HUES6 (cell line): Measurements from ENCODE around the gene FRMD4B.

Experiments used
- H3K27ac ChIP-seq: 2 replicates; pipeline ENCODE4 v1.7.0; 2013; ENCODE audit warnings: low read depth, mild to moderate bottlenecking, low read length, inconsistent platforms
- H3K27me3 ChIP-seq: 2 replicates; pipeline ENCODE4 v1.6.1; 2013; ENCODE audit warnings: low read length; ENCODE audit not compliant: control insufficient read depth, insufficient read depth
- H3K36me3 ChIP-seq: 2 replicates; pipeline ENCODE4 v1.6.1; 2013; ENCODE audit warnings: low read length; ENCODE audit not compliant: control insufficient read depth, insufficient read depth
- H3K4me1 ChIP-seq: 2 replicates; pipeline ENCODE4 v1.6.1; 2013; ENCODE audit warnings: low read length; ENCODE audit not compliant: control insufficient read depth, insufficient read depth
- H3K4me3 ChIP-seq: 2 replicates; pipeline ENCODE4 v1.5.1; 2013; ENCODE audit warnings: low read depth, low read length
- H3K9ac ChIP-seq: one replicate; pipeline ENCODE4 v1.6.1; 2013; ENCODE audit warnings: mild to moderate bottlenecking, low read length
- H3K9me3 ChIP-seq: 2 replicates; pipeline ENCODE4 v1.6.1; 2013; ENCODE audit warnings: low read depth, low read length; ENCODE audit not compliant: control insufficient read depth, insufficient read depth

The FRMD4B gene

DNA sequence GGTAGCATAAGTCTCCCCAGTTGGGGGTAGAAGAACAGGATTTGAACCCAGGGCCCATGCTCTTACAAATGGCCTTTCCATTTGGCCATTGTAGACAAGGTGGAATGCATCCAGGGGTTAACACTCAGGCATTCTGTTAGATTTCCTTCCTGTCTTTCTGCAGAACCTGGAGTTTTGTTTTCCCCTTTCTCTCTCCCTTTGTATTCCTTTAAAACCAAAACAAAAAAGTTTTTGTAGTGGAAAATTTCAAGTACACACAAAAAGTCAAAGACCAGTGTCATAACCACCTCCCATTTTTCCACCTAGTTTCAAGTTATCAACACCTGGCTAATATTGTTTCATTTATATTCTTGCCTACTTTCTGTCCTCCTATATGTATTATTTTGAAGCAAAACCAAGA, 26.0 kb downstream of the FRMD4B start:
- no peak overlapping the region for H3K27ac ChIP-seq
- H3K4me3 ChIP-seq = no peak overlapping the region
- H3K36me3 ChIP-seq = no peaks in the 10 kb centered on the region
- H3K9ac ChIP-seq = no peak overlapping the region
- no peaks in the 10 kb centered on the region for H3K27me3 ChIP-seq
- H3K9me3 ChIP-seq = peaks cover 3% of the 10 kb centered on the region; the same call in 1 of the 2 replicates
- no peaks in the 10 kb centered on the region for H3K4me1 ChIP-seq

GRCh38 chr3:69359339-69359893, 26.5 kb downstream of the FRMD4B start:
- no peak overlapping the region for H3K27ac ChIP-seq
- no peak overlapping the region for H3K9ac ChIP-seq
- H3K9me3 ChIP-seq = peaks cover 3% of the 10 kb centered on the region; the same call in 1 of the 2 replicates
- H3K4me1 ChIP-seq = no peaks in the 10 kb centered on the region
- H3K27me3 ChIP-seq = no peaks in the 10 kb centered on the region
- no peak overlapping the region for H3K4me3 ChIP-seq
- no peaks in the 10 kb centered on the region for H3K36me3 ChIP-seq

GRCh38 chr3:69357196-69357595, 28.7 kb downstream of the FRMD4B start:
- no peaks in the 10 kb centered on the region for H3K36me3 ChIP-seq
- no peak overlapping the region for H3K9ac ChIP-seq
- H3K27ac ChIP-seq = no peak overlapping the region
- no peaks in the 10 kb centered on the region for H3K27me3 ChIP-seq
- H3K9me3 ChIP-seq = peaks cover 3% of the 10 kb centered on the region; the same call in 1 of the 2 replicates
- no peak overlapping the region for H3K4me3 ChIP-seq
- no peaks in the 10 kb centered on the region for H3K4me1 ChIP-seq

DNA sequence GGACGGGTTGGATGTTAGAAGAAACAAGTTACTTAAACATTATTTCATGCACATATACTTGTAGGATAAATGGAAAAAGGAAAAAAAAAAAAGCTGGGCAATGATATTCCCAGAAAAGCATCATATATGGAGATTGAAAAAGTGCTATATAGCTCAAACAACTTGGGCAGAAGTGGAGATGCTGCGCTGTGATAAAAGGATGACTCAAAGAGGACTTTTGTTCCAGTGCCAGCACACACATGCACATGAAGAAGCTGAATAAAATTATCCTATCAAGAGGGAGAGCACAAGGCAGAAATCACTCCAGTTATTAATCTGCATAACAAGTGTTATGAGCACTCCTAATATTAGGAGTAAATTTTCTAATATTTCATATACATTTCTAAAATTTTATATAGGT, 30.9 kb downstream of the FRMD4B start:
- Histone ChIP-seq H3K27me3 (no peaks in the 10 kb centered on the region), H3K4me3 (no peak overlapping the region), H3K36me3 (no peaks in the 10 kb centered on the region), H3K4me1 (no peaks in the 10 kb centered on the region), H3K9me3 (peaks cover 3% of the 10 kb centered on the region; the same call in 1 of the 2 replicates), H3K27ac (no peak overlapping the region), H3K9ac (no peak overlapping the region)

- Histone ChIP-seq H3K9me3 (no peaks in the 10 kb centered on the region), H3K4me1 (no peaks in the 10 kb centered on the region), H3K27me3 (no peaks in the 10 kb centered on the region), H3K9ac (no peak overlapping the region), H3K27ac (no peak overlapping the region), H3K36me3 (no peaks in the 10 kb centered on the region), H3K4me3 (no peak overlapping the region)
Measured at GRCh38 chr3:69353503-69353902, 32.4 kb downstream of the FRMD4B start.

DNA sequence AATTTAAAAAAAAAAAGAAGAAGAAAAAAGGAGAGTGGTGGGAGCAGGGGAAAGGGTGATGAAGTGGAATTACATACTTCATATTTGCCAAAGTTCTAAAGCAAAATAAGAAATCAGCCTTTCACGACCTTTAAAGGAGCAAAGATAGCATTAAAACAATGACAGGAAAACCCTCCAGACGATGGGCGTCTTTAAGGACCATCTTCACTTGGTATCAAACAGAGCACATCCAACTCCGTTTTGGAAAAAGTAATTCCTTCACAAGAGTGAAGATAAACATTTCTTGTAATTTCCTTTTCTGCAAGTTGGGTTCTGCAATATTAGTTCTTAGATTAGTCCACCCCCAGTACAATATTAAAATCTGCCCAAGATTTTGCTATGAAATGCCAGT, 32.8 kb downstream of the FRMD4B start:
- no peak overlapping the region for H3K27ac ChIP-seq
- H3K36me3 ChIP-seq = no peaks in the 10 kb centered on the region
- no peak overlapping the region for H3K4me3 ChIP-seq
- no peaks in the 10 kb centered on the region for H3K4me1 ChIP-seq
- H3K27me3 ChIP-seq = no peaks in the 10 kb centered on the region
- no peaks in the 10 kb centered on the region for H3K9me3 ChIP-seq
- H3K9ac ChIP-seq = no peak overlapping the region

DNA sequence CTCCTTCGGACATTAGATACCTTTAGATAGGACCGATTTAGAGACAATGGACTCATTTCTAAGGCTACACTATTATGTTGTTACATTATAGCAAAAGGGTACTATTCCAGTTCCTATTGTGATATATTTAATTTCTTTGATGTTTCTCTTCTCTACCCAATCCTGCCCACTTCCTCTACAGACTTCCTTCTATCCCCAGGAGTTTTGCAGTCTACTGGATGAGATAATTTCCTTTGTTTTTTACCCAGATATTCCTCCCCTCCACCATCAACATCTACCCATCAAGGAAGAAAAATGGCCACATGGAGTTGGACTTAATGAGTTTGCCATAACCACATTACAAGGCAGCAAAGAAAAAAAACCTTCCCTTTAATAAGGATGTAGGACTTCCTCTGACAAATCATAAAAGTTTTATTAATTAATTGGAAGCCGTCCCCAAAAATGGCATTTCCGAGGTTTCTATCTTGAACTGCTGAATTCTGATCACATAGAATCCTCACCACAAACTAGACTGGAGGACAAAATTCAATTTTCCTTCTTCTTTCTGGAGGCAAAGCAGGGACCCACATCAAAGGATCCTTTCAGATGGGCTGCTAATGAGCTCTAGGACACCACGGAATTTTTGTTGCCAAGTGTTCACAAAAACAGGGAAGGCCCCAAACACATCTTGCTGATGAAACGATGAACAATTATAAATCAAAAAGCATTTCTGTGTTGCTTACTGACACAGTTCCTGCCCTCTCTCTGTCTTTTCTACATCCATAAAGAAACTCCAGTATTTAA, 33.4 kb downstream of the FRMD4B start:
- Histone ChIP-seq H3K36me3 (no peaks in the 10 kb centered on the region), H3K4me3 (no peak overlapping the region), H3K27me3 (no peaks in the 10 kb centered on the region), H3K9me3 (no peaks in the 10 kb centered on the region), H3K9ac (no peak overlapping the region), H3K4me1 (no peaks in the 10 kb centered on the region), H3K27ac (no peak overlapping the region)

- Histone ChIP-seq H3K27ac (no peak overlapping the region), H3K27me3 (no peaks in the 10 kb centered on the region), H3K4me1 (0 out of 2 replicates have a peak, but pooled peaks cover 2% of the 10 kb centered on the region)
Measured at GRCh38 chr3:69343875-69344274, 42.0 kb downstream of the FRMD4B start.

GRCh38 chr3:69342074-69342473, 43.8 kb downstream of the FRMD4B start:
- H3K4me1 ChIP-seq = 0 out of 2 replicates have a peak, but pooled peaks cover 2% of the 10 kb centered on the region
- H3K9me3 ChIP-seq = peaks cover 19% of the 10 kb centered on the region
- no peak overlapping the region for H3K4me3 ChIP-seq
- no peak overlapping the region for H3K27ac ChIP-seq
- no peaks in the 10 kb centered on the region for H3K27me3 ChIP-seq
- no peak overlapping the region for H3K9ac ChIP-seq
- no peaks in the 10 kb centered on the region for H3K36me3 ChIP-seq

More at GRCh38 chr3:69343875-69344274, 42.0 kb downstream of the FRMD4B start:
- H3K9ac ChIP-seq = no peak overlapping the region
- H3K36me3 ChIP-seq = no peaks in the 10 kb centered on the region
- H3K4me3 ChIP-seq = no peak overlapping the region
- H3K9me3 ChIP-seq = peaks cover 19% of the 10 kb centered on the region

DNA sequence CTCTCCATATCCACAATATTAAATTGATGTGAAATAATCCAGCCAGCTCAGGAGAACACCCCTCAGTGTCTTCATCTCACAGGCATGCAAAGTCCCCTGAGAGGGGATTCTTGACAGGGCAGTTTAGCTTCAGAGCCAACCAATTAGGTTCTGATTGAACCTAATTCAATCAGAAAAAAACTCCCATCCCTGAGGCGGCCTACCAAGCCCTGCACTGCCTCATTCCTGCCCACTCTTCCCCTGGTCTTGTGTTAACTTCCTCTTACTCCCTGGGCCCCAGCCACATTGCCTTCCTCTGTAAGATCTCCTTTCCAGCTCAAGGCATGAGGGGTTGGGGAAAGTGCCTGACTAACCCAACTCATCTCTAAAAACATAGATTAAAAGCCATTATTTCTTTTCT, 46.1 kb downstream of the FRMD4B start:
- Histone ChIP-seq H3K36me3 (no peaks in the 10 kb centered on the region), H3K4me3 (no peak overlapping the region), H3K9me3 (peaks cover 11% of the 10 kb centered on the region), H3K4me1 (0 out of 2 replicates have a peak, but pooled peaks cover 2% of the 10 kb centered on the region), H3K27me3 (no peaks in the 10 kb centered on the region), H3K27ac (no peak overlapping the region), H3K9ac (no peak overlapping the region)

GRCh38 chr3:69338911-69339310, 47.0 kb downstream of the FRMD4B start:
- Histone ChIP-seq H3K9ac (no peak overlapping the region), H3K4me3 (no peak overlapping the region), H3K27me3 (no peaks in the 10 kb centered on the region), H3K4me1 (0 out of 2 replicates have a peak, but pooled peaks cover 2% of the 10 kb centered on the region), H3K36me3 (no peaks in the 10 kb centered on the region), H3K9me3 (peaks cover 3% of the 10 kb centered on the region), H3K27ac (no peak overlapping the region)
